K562 (cell line): ENCODE results near the gene SOX21. TPM values are rescaled to one million over a fixed set of nuclear protein-coding genes. Genes with fewer than 3 reads are reported as not detected.

ENCODE experiments used
- ADNP ChIP-seq: fragments of 200-800 bp; sonication (Bioruptor generic); IDR thresholded peaks from 2 replicates; pipeline ENCODE4 v1.6.1; 2016; ENCODE audit warnings: missing genetic modification characterization, missing compliant biosample characterization
- BRD9 ChIP-seq: fragments of 450-650 bp; IDR thresholded peaks from 2 replicates; pipeline ENCODE4 v1.6.1; 2018; ENCODE audit warnings: low read depth; ENCODE audit not compliant: partially characterized antibody
- CBFA2T2 ChIP-seq: fragments of 450-650 bp; conservative IDR thresholded peaks from 2 replicates; pipeline ENCODE4 v1.6.1; 2017; ENCODE audit warnings: mild to moderate bottlenecking
- DNMT1 ChIP-seq: fragments of 450-650 bp; IDR thresholded peaks from 2 replicates; pipeline ENCODE4 v1.6.1; 2016; ENCODE audit warnings: antibody characterized with exemption, mild to moderate bottlenecking
- E2F6 ChIP-seq, 2 experiments: IDR thresholded peaks; 2 replicates each; pipeline ENCODE4 v1.6.1; 2011; ENCODE audit warnings: borderline replicate concordance in 1 of 2, control low read depth in 1 of 2, low read depth in 1 of 2, low read length in 1 of 2, mild to moderate bottlenecking in 1 of 2, mixed read lengths in 1 of 2, moderate library complexity in 1 of 2; ENCODE audit not compliant: insufficient read depth in 1 of 2, insufficient read length in 1 of 2, poor library complexity in 1 of 2, severe bottlenecking in 1 of 2; ENCODE audit errors: extremely low read depth in 1 of 2
- EP400 ChIP-seq: fragments of 450-650 bp; IDR thresholded peaks from 2 replicates; pipeline ENCODE4 v1.6.1; 2017; ENCODE audit warnings: antibody characterized with exemption, mild to moderate bottlenecking, moderate library complexity
- HNRNPL ChIP-seq: fragments of 200-400 bp; formaldehyde crosslinking; IDR thresholded peaks from 2 replicates; pipeline ENCODE4 v1.6.1; 2017; ENCODE audit warnings: low read depth, mild to moderate bottlenecking, low read length
- MBD1 ChIP-seq: fragments of 250-450 bp; sonication (Bioruptor Pico); IDR thresholded peaks from 2 replicates; pipeline ENCODE4 v1.8.0; 2022; ENCODE audit warnings: inconsistent platforms
- MCM5 ChIP-seq: fragments of 450-650 bp; IDR thresholded peaks from 2 replicates; pipeline ENCODE4 v1.6.1; 2016; ENCODE audit warnings: low read depth
- MEF2A ChIP-seq: IDR thresholded peaks from 2 replicates; pipeline ENCODE4 v1.6.1; 2011; ENCODE audit warnings: low read depth, mild to moderate bottlenecking, low read length, moderate library complexity; ENCODE audit not compliant: control insufficient read depth
- MIER1 ChIP-seq: fragments of 450-650 bp; IDR thresholded peaks from 2 replicates; pipeline ENCODE4 v1.6.1; 2016; ENCODE audit warnings: antibody characterized with exemption, mild to moderate bottlenecking, low read depth
- NCOA1 ChIP-seq: fragments of 450-650 bp; IDR thresholded peaks from 2 replicates; pipeline ENCODE4 v1.6.1; 2016; ENCODE audit warnings: low read depth
- SFPQ ChIP-seq: fragments of 200-400 bp; formaldehyde crosslinking; IDR thresholded peaks from 2 replicates; pipeline ENCODE4 v1.6.1; 2017; ENCODE audit warnings: mild to moderate bottlenecking, low read depth, low read length, moderate library complexity
- SMARCE1 ChIP-seq: fragments of 450-650 bp; IDR thresholded peaks from 2 replicates; pipeline ENCODE4 v1.7.1; 2016; ENCODE audit warnings: mild to moderate bottlenecking
- TBL1XR1 ChIP-seq, 2 experiments: IDR thresholded peaks; 2 replicates each; pipeline ENCODE4 v1.6.1; 2012; ENCODE audit warnings: improper control_type of control experiment in 2 of 2, low read length in 2 of 2, mild to moderate bottlenecking in 1 of 2
- TRIM24 ChIP-seq, 2 experiments: fragments of 450-650 bp; IDR thresholded peaks; 2 replicates each; pipeline ENCODE4 v1.6.1; 2016
- ZEB2 ChIP-seq: fragments of 450-650 bp; IDR thresholded peaks from 2 replicates; pipeline ENCODE4 v1.6.1; 2016
- ZNF398 ChIP-seq: fragments of 250-450 bp; sonication (Bioruptor Pico); IDR thresholded peaks from 2 replicates; pipeline ENCODE4 v1.8.0; 2021; ENCODE audit warnings: moderate library complexity, mild to moderate bottlenecking, inconsistent platforms
- ZNF512 ChIP-seq: IDR thresholded peaks from 2 replicates; pipeline ENCODE4 v1.6.1; 2016; ENCODE audit warnings: missing genetic modification characterization, missing compliant biosample characterization
- ZNF668 ChIP-seq: fragments of 250-450 bp; sonication (Bioruptor Pico); IDR thresholded peaks from 2 replicates; pipeline ENCODE4 v1.8.0; 2022; ENCODE audit warnings: mild to moderate bottlenecking, inconsistent platforms
- polyA plus RNA-seq, 8 experiments: library from polyadenylated mRNA; depleted of rRNA in 4 of 8; stranded (reverse) in 5 of 8; unstranded in 3 of 8; fragments of >200 nt; fragmentation: Nextera tagmentation in 2 of 8; fragmentation: Illumina TruSeq in 1 of 8; extraction: Ambion mirVana in 2 of 8; extraction: Trizol in 1 of 8; gene quantifications; 2 replicates each; pipeline versions ENCODE4 v1.2.1 to v1.2.3, GENCODE V29; 2011 to 2014; ENCODE audit warnings: inconsistent platforms in 1 of 8, missing spikeins in 1 of 8
- total RNA-seq, 7 experiments: library from RNA; depleted of rRNA in 6 of 7; stranded (reverse); fragments of >200 nt in 6 of 7; fragmentation: Illumina TruSeq in 2 of 7; extraction: Trizol in 2 of 7; gene quantifications; 2 replicates each; pipeline versions ENCODE4 v1.2.1 to v1.2.3, GENCODE V29; 2011 to 2021; ENCODE audit warnings: low replicate concordance in 1 of 7

Gene SOX21
- total and polyA plus RNA-seq, 9 of the 15 experiments (the other 6 are each of a cell fraction or from before 2014, with no cell fraction given), result 0.07 TPM; not detected in 8

- TF ChIP-seq ZNF512 (tag) (peak; percentile 85), E2F6 (IDR thresholded peaks at IDR 0.05; ENCODE audit: borderline replicate concordance in 1 of 2, extremely low read depth in 1 of 2, insufficient read depth in 1 of 2, insufficient read length in 1 of 2, low read depth in 1 of 2, low read length in 1 of 2, poor library complexity in 1 of 2, severe bottlenecking in 1 of 2) (peak in 1 of 2 experiments; percentile 14), SMARCE1 (peak; percentile 93), MBD1 (CRISPR knock-in tag) (no peak), MCM5 (no peak), SFPQ (no peak), NCOA1 (peak; percentile 75; the same call in 1 of the 2 replicates), BRD9 (peak; percentile 73), EP400 (peak; percentile 46; the same call in 1 of the 2 replicates), ZNF668 (no peak), HNRNPL (no peak), DNMT1 (no peak), TBL1XR1 (IDR thresholded peaks at IDR 0.05; ENCODE audit: low read length in 2 of 2) (peak in 1 of 2 experiments; percentile 79; a peak in 1 of 4 replicates), ZNF398 (CRISPR knock-in tag) (no peak), TRIM24 (IDR thresholded peaks at IDR 0.05) (peak; percentile 46 to 81; a peak in 3 of 4 replicates), ZEB2 (peak; percentile 50; the same call in 1 of the 2 replicates), MIER1 (no peak), MEF2A (no peak), CBFA2T2 (peak; percentile 85), ADNP (tag) (0 out of 2 replicates have a peak, but pooled peaks have one; percentile 49)
Observed at GRCh38 chr13:94662274-94662945, 49.9 kb downstream of the SOX21 start (continued).
